ENCODE measurements around the gene SHISAL1. TPM values are rescaled to one million over a fixed set of nuclear protein-coding genes. Genes with fewer than 3 reads are reported as not detected.

Gene SHISAL1
- total RNA-seq, 2 donors from 2014 or later: 0.42 to 0.95 TPM

- Histone ChIP-seq H3K27ac (ENCODE audit: low read depth, low read length) (no peak overlapping the region), H3K4me1 (ENCODE audit: control insufficient read depth, insufficient read depth, low read length) (no peaks in the 10 kb centered on the region), H3K9me3 (ENCODE audit: control insufficient read depth, low read length) (peaks cover 7% of the 10 kb centered on the region), H3K9ac (ENCODE audit: extremely low read depth, low read length, poor library complexity, severe bottlenecking) (no peak overlapping the region), H3K27me3 (ENCODE audit: control insufficient read depth, insufficient read depth, low read length, poor library complexity, severe bottlenecking) (no peaks in the 10 kb centered on the region), H3K4me3 (ENCODE audit: low read length) (no peak overlapping the region), H3K36me3 (ENCODE audit: control insufficient read depth, insufficient read depth, low read length) (no peaks in the 10 kb centered on the region)
- Mint-ChIP-seq H3K27me3 (ENCODE audit: insufficient read depth) (no peaks in the 10 kb centered on the region), H3K9me3 (peaks cover 12% of the 10 kb centered on the region), H3K4me1 (no peaks in the 10 kb centered on the region), H3K27ac (no peak overlapping the region), H3K36me3 (ENCODE audit: low read depth) (no peaks in the 10 kb centered on the region), H3K4me3 (no peak overlapping the region)
- 100% methylated on average over 1 of the region's 2 CpGs; no CpG with 5 or more reads in 1 of the 2 experiments for WGBS, 2 experiments (ENCODE audit: insufficient coverage in 1 of 2, insufficient read length in 1 of 2)
- no peak for TF ChIP-seq CTCF (conservative IDR thresholded peaks at IDR 0.05)
- DNase-seq: no peak
Measured at GRCh38 chr22:44254811-44255210, 57.9 kb downstream of the SHISAL1 start.

- H3K4me1 ChIP-seq (ENCODE audit: control insufficient read depth, insufficient read depth, low read length): no peaks in the 10 kb centered on the region
- H3K27me3 ChIP-seq (ENCODE audit: control insufficient read depth, insufficient read depth, low read length, poor library complexity, severe bottlenecking): no peaks in the 10 kb centered on the region
- H3K27ac ChIP-seq (ENCODE audit: low read depth, low read length): no peak overlapping the region
- H3K4me3 ChIP-seq (ENCODE audit: low read length): no peak overlapping the region
- Mint-ChIP-seq H3K36me3 (ENCODE audit: low read depth) (no peaks in the 10 kb centered on the region), H3K27me3 (ENCODE audit: insufficient read depth) (no peaks in the 10 kb centered on the region), H3K4me3 (no peak overlapping the region), H3K9me3 (peaks cover 21% of the 10 kb centered on the region), H3K4me1 (no peaks in the 10 kb centered on the region), H3K27ac (no peak overlapping the region)
- H3K9me3 ChIP-seq (ENCODE audit: control insufficient read depth, low read length): peaks cover 11% of the 10 kb centered on the region
- WGBS, 2 experiments (ENCODE audit: insufficient coverage in 1 of 2, insufficient read length in 1 of 2): 90 to 93% methylated on average over 3 to 11 of the region's 12 CpGs
- no peak overlapping the region for H3K9ac ChIP-seq (ENCODE audit: extremely low read depth, low read length, poor library complexity, severe bottlenecking)
- DNase-seq: no peak
- no peaks in the 10 kb centered on the region for H3K36me3 ChIP-seq (ENCODE audit: control insufficient read depth, insufficient read depth, low read length)
- no peak for TF ChIP-seq CTCF (conservative IDR thresholded peaks at IDR 0.05)
Measured at GRCh38 chr22:44249376-44250147, 63.2 kb downstream of the SHISAL1 start.

GRCh38 chr22:44248926-44249325, 63.8 kb downstream of the SHISAL1 start:
- H3K9ac ChIP-seq (ENCODE audit: extremely low read depth, low read length, poor library complexity, severe bottlenecking): no peak overlapping the region
- 92 to 97% methylated on average over 2 to 10 of the region's 10 CpGs for WGBS, 2 experiments (ENCODE audit: insufficient coverage in 1 of 2, insufficient read length in 1 of 2)
- H3K4me3 Mint-ChIP-seq: no peak overlapping the region
- H3K4me1 ChIP-seq (ENCODE audit: control insufficient read depth, insufficient read depth, low read length): no peaks in the 10 kb centered on the region
- no peak for DNase-seq
- H3K9me3 ChIP-seq (ENCODE audit: control insufficient read depth, low read length): peaks cover 11% of the 10 kb centered on the region
- H3K27me3 ChIP-seq (ENCODE audit: control insufficient read depth, insufficient read depth, low read length, poor library complexity, severe bottlenecking): no peaks in the 10 kb centered on the region
- no peak for TF ChIP-seq CTCF (conservative IDR thresholded peaks at IDR 0.05)
- H3K4me1 Mint-ChIP-seq: no peaks in the 10 kb centered on the region
- H3K36me3 ChIP-seq (ENCODE audit: control insufficient read depth, insufficient read depth, low read length): no peaks in the 10 kb centered on the region
- peaks cover 21% of the 10 kb centered on the region for H3K9me3 Mint-ChIP-seq
- no peak overlapping the region for H3K4me3 ChIP-seq (ENCODE audit: low read length)
- no peak overlapping the region for H3K27ac Mint-ChIP-seq
- H3K27me3 Mint-ChIP-seq (ENCODE audit: insufficient read depth): no peaks in the 10 kb centered on the region
- no peak overlapping the region for H3K27ac ChIP-seq (ENCODE audit: low read depth, low read length)
- H3K36me3 Mint-ChIP-seq (ENCODE audit: low read depth): no peaks in the 10 kb centered on the region

Measured in endodermal cell (in vitro differentiated cells).